ENCODE measurements around the gene TOLLIP.

Gene TOLLIP

DNA sequence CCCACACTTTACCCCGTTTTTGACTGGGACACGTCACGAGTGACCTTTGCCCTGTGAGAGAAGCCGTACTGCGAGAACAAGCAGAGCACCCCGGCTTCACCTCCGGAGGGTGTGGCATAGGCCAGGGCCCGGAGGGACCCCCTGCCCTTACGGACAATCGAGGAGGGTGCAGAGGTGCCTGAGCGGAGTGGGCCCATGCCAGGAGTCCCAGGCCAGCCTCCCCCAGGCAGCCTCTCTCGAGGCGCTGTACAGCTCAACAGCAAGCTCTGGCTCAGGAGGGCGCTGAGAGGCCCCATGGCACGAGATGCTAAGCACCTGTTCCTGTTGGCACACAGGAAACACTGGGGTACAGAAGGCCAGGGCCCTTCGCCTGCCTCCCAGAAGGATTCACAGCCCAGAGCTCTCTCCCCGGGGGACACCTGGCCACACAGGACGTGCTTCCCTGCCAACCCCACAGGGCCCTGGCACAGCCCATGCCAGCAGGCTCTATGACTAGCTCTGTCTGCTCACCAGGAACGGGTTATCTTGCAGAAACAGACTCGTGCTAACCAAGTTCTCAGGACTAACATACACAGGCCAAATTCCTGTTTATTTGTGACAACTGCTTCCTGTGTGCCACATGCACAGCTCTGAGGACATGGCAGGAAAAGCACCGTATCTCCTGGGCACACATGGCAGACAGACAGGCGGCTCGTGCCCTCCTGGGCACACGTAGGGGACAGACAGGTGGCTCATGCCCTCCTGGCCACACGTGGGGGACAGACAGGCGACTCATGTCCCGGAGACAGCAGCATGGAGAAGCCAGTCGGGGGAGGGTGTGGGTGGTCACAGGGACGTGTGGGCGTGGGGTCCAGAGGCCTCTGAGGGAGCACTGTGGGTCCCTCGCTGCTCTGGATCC is 11.6 kb downstream of the TOLLIP start:
- FAIRE-seq = no peak

GRCh38 chr11:1297011-1297575 is 12.3 kb downstream of the TOLLIP start:
- FAIRE-seq = no peak

DNA sequence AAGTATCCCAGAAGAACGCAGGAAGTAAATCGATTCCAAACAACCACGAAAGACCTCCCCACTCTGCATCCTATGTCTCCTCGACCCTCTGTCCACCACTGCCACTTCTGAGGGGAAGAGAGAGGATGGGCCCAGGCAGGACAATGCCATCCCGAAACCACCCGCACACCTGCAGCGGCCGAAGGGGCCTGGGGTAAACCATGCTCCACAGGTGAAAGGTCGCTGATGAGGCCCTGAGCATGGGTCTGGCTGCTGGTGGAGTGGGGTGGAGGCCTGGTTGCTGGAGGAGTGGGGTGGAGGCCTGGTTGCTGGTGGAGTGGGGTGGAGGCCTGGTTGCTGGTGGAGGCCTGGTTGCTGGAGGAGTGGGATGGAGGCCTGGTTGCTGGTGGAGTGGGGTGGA is 13.1 kb downstream of the TOLLIP start:
- no peak for FAIRE-seq

- FAIRE-seq = no peak
Observed at GRCh38 chr11:1295591-1295990, 13.8 kb downstream of the TOLLIP start.

- no peak for FAIRE-seq
Observed at GRCh38 chr11:1295086-1295485, 14.3 kb downstream of the TOLLIP start.

GRCh38 chr11:1293619-1294015 is 15.8 kb downstream of the TOLLIP start:
- FAIRE-seq = no peak

DNA sequence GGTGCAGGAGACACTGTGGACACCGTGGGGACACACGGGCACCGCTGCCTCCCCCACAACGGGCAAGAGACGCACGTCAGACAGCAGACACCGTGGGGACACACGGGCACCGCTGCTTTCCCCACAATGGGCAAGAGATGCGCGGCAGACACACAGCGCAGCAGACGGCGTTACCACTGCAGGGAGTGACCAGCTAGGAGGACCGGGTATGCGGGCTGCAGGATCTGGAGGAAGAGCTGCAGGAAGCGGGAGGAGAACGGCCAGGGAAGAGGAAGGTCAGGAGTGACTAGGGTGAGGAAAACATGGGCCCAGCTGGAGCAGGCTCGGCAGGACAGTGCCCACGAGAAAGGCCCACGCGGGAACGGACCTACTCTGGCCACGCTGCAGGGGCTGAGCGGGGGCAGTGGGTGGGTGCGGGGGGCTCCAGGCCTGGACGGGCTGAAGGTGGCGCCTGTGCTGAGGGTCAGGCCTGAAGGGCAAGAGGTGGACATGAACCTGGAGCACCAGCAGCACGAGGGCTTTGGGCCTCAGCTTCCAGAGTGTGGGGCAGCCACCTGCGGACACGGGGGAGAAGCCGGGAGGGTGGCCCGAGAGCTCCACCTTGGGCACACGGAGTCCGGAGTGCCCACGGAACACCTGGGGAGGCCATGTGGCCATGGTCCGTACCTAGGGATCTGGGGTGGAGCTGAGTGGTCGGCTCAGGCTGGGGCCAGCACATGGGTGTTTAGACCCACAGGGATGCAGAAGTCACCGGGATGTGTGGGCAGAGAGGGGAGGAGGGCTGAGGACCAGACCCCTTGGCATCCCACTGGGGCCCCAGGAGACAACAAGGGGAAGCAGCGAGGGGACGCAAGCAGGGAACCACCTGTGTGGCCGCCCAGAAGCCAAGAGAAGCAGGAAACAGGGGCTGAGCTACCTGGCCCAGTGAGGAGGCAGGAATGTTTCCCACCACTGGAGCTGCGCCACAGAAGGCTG is 16.5 kb downstream of the TOLLIP start:
- FAIRE-seq = no peak

DNA sequence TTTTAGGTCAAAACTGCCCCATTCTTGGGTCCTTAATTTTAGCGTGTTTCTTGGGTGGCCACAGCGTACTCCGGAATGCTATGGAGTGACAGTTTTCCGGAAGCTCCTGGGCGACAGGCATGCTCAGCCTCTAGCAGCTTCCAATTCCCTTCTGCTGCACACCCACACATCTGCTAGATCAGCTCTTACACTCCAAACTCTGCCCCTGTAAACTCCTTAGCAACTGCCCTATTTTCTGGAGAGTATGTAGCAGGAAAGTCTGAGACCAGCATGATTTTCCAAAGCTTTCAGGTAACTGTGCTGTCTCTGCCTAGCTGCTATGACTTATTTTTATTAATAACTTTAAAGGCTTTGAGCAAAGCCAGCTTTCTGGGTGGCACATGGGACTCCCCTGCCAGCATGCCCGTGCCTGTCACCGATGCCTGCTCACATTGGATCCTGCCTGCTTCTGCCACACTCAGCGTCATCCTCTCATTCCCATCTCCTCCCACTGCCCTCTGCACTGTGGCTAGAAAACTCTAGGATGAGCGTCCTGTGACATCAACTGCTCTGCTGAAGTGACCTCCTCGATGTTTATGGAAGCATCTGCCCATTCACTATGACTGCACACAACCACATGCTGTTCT is 17.3 kb downstream of the TOLLIP start:
- FAIRE-seq = no peak

GRCh38 chr11:1291295-1292017 is 18.0 kb downstream of the TOLLIP start:
- no peak for FAIRE-seq

DNA sequence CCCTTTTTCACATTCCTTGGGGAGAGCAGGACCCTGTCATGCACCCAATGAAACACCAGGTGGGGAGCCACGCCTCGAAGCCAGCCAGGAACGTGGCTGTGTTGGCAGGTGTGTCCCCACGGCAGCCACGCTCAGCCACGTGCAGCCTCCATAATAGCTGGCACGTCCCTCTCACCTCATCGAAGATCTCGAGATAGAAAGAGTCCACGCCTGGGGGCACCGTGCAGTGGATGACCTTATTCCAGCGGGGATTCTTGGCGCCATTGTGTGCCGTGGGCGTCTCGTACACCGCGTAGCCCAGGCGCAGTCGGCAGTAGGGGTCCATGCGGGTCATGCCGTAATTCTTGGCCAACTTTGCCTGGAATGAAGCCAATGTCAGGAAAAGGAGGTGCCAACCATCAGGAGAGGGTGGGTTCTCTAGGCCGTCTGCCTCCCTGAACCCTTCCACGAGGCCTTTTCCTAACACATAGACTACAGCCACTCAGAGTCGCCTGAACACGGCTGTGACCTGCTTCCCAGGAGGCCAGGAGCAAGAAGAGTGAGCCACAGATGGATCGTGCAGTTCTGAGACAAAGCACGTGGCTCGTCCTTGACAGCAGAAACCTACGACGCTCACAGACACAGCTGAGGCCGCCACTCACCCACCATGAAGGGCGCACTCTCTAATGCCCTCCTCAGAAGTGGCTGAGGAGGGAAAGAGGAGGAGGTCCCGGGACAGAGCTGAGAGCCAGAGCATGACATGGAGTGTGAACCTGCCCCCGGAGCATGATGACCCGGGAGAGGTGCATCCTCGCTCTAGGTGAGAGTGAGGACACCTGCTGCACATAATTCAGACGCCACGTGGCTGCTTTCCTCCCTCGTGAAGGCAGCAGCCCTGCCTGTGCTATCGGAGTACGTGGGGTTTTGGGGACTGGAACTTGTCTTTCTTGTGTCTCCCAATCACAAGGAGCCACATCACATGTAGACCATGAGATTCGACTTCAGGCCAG is 19.1 kb downstream of the TOLLIP start:
- no peak for FAIRE-seq

DNA sequence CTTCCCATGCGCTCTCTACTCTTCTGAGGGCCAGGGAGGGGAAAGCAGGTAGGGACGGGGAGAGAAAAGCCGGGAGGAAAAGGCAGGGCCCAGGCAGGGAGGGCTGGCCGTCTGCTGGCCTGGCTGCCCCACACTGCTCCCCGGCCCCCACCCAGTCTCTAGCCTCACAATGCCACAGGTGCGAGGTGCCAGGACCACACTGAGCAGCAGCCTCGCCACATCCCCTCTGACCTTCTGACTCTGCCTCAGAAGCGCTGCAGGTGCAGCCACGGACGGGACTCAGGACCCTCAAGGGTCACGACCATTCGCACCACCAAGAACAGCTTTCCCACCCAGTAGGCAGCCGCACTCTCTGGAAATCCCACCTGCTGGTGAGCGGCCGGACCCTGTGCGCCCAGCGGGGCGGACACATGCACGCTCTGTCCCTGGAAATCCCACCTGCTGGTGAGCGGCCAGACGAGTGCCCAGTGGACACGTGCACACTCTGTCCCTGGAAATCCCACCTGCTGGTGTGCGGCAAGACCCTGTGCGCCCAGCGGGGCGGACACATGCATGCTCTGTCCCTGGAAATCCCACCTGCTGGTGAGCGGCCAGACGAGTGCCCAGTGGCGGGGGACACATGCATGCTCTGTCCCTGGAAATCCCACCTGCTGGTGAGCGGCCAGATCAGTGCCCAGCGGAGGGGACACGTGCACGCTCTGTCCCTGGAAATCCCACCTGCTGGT is 20.1 kb downstream of the TOLLIP start:
- FAIRE-seq = no peak

DNA sequence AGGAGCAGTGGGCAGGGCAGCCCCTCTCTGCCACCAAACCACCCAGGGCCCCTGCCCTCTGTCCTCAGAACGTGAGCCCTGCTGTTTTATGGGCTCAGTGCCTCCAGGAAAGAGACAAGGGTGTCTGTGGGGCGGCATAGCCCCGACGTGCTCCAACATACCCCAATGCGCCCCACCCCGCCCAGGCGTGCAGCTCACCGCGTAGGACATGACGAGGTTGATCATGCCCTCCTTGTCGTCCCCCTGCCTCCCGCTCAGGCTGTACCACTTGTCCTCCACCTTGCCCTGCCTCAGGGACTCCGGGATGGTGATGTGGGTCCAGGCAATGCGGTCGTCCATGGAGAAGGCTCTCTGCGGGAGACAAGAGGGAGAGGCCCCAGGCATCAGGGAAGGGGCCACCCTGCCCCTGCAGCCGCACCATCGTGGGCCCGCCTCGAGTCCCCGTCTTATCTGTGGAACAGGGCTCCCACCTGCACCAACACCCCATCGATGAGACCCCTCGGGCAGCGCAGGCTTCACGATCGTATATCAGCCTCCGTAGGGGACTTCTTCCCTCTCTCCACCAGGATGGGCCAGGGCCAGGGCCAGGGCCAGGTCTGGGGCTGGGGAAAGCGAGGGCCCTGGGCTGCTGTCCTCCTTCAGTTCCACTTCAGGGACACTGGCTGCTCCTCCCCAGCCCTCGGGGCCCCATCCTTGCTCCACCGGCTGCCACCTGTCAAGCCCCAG is 20.8 kb downstream of the TOLLIP start:
- FAIRE-seq = no peak

- no peak for FAIRE-seq
Observed at GRCh38 chr11:1287928-1288327, 21.5 kb downstream of the TOLLIP start.

DNA sequence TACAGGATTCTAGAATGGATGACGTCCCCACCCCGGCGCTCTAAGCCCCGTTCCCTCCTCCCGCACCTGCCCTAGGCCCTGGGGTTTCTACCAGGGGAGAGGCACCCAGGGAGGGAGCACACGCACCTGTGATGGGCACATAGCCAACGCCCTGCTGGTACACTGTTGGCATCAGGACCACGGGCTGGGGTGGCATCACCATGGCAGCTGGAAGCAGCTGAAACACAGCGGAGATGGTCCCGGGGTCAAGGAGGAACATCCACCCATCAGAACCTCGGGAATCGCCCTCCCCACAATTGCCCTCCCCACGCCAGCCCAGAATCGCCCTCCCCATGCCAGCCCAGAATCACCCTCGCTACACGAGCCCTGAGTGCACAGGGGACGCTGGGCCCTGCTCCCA is 23.6 kb downstream of the TOLLIP start:
- no peak for FAIRE-seq

DNA sequence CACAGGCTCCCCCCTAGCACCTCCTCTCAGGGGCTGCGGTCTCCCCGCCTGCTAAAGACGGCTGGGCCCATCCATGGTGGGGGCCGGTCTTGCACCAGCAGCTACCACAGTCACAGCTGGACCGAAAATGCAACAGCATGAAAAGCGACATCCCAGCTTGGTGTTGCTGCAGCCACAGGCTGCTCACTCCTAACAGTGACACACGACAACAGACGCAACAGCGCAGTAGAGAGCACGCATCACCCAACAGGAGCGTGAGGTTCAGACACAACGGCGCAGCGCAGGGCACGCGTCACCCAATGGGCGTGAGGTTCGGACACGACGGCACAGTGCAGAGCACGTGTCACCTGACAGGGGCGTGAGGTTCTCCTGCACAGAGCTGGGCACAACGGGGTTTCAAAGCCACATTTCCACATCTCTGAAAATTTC is 24.1 kb downstream of the TOLLIP start:
- no peak for FAIRE-seq

DNA sequence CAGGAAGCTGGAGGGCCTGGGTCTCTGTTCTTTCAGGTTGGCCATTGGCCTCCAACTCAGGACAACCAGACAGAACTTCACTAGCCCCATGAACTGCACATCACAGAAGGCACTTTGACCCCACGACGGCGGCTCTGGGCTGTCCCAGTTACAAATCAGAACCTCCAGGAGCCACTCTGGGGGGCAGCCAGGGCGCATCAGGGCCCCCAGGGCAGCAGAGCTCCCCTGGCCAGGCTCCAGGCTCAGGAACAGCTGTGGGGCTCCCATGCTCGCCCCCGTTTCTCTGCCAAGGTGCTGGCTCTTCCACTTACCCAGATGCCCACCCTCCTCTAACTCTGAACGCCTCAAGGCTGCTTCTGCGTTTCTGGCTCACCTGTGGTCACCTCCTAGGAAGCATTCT is 25.5 kb downstream of the TOLLIP start:
- no peak for FAIRE-seq

DNA sequence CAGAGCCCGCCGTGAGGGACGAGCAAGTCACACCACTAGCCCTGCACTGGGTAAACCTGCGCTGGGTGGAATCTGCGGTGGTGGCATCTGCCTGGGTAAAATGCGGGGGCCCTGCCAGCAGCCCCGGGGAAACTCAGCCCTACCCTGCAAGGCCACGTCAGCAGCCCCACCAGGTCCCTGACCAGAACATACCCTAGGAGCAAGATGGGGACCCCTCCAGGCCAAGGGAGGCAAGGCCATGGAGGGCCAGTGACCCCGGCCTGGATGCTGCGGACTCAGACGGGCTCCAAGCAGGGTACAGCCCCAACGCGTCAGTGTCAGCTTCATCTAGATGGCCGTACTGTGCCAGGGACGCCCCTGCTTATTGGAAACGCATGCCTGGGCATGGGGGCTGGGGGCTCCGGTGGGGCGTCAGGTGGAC is 26.3 kb downstream of the TOLLIP start:
- no peak for FAIRE-seq

DNA sequence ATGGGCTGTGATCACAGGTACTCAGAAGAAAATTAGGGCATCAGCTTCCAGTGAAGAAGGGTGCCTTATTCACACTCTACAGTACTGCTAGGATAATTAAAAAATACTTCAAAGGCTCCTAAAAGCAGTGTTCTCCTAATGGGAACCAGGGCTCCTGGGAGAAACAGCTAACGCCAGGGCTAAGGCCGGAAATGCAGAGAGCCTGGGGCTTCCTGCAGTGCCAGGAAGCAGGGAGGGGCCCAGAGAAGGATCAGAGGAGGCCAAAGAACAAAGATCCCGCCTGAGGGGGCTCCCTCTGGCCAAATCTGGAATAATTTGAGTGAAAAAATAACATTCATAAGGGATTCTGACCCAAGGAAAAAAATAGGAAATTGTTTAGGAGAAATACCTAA is 27.5 kb downstream of the TOLLIP start:
- no peak for FAIRE-seq

DNA sequence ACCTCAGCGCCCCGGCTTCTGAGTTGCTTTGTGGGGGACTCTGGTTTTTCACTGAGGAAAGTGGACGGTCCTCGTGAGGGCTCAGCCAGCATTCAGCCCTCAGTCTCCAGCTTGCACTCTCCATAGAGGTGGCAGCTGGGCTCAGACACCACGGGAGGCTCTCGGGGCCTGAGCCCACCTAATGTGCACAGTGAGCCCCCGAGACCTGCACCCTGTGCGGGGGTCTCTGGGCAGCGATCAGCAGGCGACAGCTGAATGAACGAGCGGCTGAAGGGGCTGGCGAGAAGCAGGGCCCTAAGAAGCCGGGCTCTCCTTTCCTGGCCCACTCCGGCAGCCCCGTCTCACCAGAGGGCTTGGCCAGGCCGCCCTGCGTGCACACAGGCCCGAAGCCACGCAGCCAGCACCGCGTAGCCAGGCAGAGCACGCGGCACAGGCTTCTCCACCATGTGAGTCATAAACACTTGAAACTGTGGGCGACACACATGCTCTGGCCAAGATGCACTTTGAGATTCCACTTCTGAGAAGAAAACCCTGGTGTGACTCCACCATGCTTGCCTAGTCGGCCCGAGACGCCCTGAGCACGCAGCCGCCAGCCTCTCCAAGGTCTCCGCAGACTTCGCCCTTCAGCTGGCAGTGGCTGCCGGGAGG is 28.0 kb downstream of the TOLLIP start:
- no peak for FAIRE-seq

Measured in colon (tissue), 2 donors.